ENCODE results near the gene NELFB. TPM values are rescaled to one million over a fixed set of nuclear protein-coding genes. Genes with fewer than 3 reads are reported as not detected.

Gene NELFB
- polyA plus RNA-seq, 1 donor from 2014 or later: 64.7 TPM

GRCh38 chr9:137303893-137304382 is 48.8 kb downstream of the NELFB start:
- peaks cover 4% of the 10 kb centered on the region for H3K79me2 ChIP-seq (replicated peaks; ENCODE audit: insufficient read depth, low read length)
- H3K4me2 ChIP-seq (ENCODE audit: low read length): no peak overlapping the region
- H3K9me3 ChIP-seq (ENCODE audit: low read length): no peaks in the 10 kb centered on the region
- no peak overlapping the region for H3K27ac ChIP-seq (ENCODE audit: low read length)
- no peak overlapping the region for H2AFZ ChIP-seq (ENCODE audit: low read depth, low read length)
- H3K9me2 ChIP-seq (ENCODE audit: insufficient read depth, low read length): no peaks in the 10 kb centered on the region
- no peak overlapping the region for H3K4me3 ChIP-seq (ENCODE audit: low read length)
- TF ChIP-seq EP300 (conservative IDR thresholded peaks at IDR 0.05; ENCODE audit: poor library complexity, severe bottlenecking) (no peak), MXI1 (conservative IDR thresholded peaks at IDR 0.05; ENCODE audit: poor library complexity, severe bottlenecking) (no peak), CTCF (IDR thresholded peaks at IDR 0.05; ENCODE audit: poor library complexity, severe bottlenecking) (no peak), REST (IDR thresholded peaks at IDR 0.05; ENCODE audit: borderline replicate concordance) (no peak), RAD21 (conservative IDR thresholded peaks at IDR 0.05) (no peak), TAF1 (IDR thresholded peaks at IDR 0.05; ENCODE audit: low read depth) (no peak), POLR2AphosphoS5 (IDR thresholded peaks at IDR 0.05) (no peak), EZH2 (IDR thresholded peaks at IDR 0.05; ENCODE audit: borderline replicate concordance, insufficient read depth, low read length, poor library complexity, severe bottlenecking) (no peak), SMC3 (conservative IDR thresholded peaks at IDR 0.05; ENCODE audit: poor library complexity) (no peak)
- H3K27me3 ChIP-seq (ENCODE audit: insufficient read depth, low read depth, low read length): no peaks in the 10 kb centered on the region
- no peaks in the 10 kb centered on the region for H3F3A ChIP-seq (ENCODE audit: insufficient read depth, low read length, poor library complexity, severe bottlenecking)
- H3K36me3 ChIP-seq (ENCODE audit: insufficient read depth, low read length): no peaks in the 10 kb centered on the region
- H3K9ac ChIP-seq (ENCODE audit: low read length): no peak overlapping the region
- H4K20me1 ChIP-seq (ENCODE audit: insufficient read depth): no peaks in the 10 kb centered on the region

GRCh38 chr9:137304383-137305059 is 49.4 kb downstream of the NELFB start:
- Histone ChIP-seq H2AFZ (ENCODE audit: low read depth, low read length) (no peak overlapping the region), H3K27me3 (ENCODE audit: insufficient read depth, low read depth, low read length) (no peaks in the 10 kb centered on the region), H3K36me3 (ENCODE audit: insufficient read depth, low read length) (no peaks in the 10 kb centered on the region), H3K27ac (ENCODE audit: low read length) (no peak overlapping the region), H4K20me1 (ENCODE audit: insufficient read depth) (no peaks in the 10 kb centered on the region), H3K4me3 (ENCODE audit: low read length) (no peak overlapping the region), H3K9me2 (ENCODE audit: insufficient read depth, low read length) (no peaks in the 10 kb centered on the region), H3K79me2 (replicated peaks; ENCODE audit: insufficient read depth, low read length) (peaks cover 4% of the 10 kb centered on the region), H3K4me2 (ENCODE audit: low read length) (no peak overlapping the region), H3F3A (ENCODE audit: insufficient read depth, low read length, poor library complexity, severe bottlenecking) (no peaks in the 10 kb centered on the region), H3K9ac (ENCODE audit: low read length) (no peak overlapping the region), H3K9me3 (ENCODE audit: low read length) (no peaks in the 10 kb centered on the region)
- no peak for TF ChIP-seq MXI1 (conservative IDR thresholded peaks at IDR 0.05; ENCODE audit: poor library complexity, severe bottlenecking)
- TF ChIP-seq SMC3 (conservative IDR thresholded peaks at IDR 0.05; ENCODE audit: poor library complexity): no peak
- TF ChIP-seq EP300 (conservative IDR thresholded peaks at IDR 0.05; ENCODE audit: poor library complexity, severe bottlenecking): no peak
- no peak for TF ChIP-seq REST (IDR thresholded peaks at IDR 0.05; ENCODE audit: borderline replicate concordance)
- TF ChIP-seq RAD21 (conservative IDR thresholded peaks at IDR 0.05): no peak
- TF ChIP-seq POLR2AphosphoS5 (IDR thresholded peaks at IDR 0.05): no peak
- no peak for TF ChIP-seq CTCF (IDR thresholded peaks at IDR 0.05; ENCODE audit: poor library complexity, severe bottlenecking)
- TF ChIP-seq EZH2 (IDR thresholded peaks at IDR 0.05; ENCODE audit: borderline replicate concordance, insufficient read depth, low read length, poor library complexity, severe bottlenecking): no peak
- no peak for TF ChIP-seq TAF1 (IDR thresholded peaks at IDR 0.05; ENCODE audit: low read depth)
